ENCODE data around the gene LITAF. TPM values are rescaled to one million over a fixed set of nuclear protein-coding genes. Genes with fewer than 3 reads are reported as not detected.
"Not testable (repeated sequence)": the region's sequence is repeated elsewhere in the genome, so short reads cannot be mapped to it uniquely, and the experiment has no call there.

Gene LITAF
- total RNA-seq, 1 donor from 2014 or later = 121 TPM

DNA sequence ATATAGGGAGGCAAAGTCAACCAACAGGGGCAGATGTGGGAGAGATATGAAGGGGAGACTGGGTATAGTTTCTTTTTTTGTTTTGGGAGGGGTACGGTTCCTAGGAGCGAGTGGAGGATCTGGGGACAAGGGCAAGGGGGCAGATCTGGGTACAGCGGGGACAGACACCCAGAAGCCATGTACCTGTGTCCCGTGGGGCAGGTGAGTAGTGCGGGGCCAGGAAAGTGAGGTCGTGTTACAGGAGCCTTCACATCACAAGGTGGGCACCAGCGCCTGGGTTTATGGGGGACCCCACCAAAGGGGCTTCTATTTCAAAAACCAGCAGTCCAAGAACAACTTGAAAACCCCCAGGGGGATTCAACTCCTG lies 11.5 kb downstream of the LITAF start:
- no peak for DNase-seq (ENCODE audit: low spot score)

- no peak for DNase-seq (ENCODE audit: low spot score)
Observed at GRCh38 chr16:11572301-11572995, 14.3 kb downstream of the LITAF start.

- DNase-seq (ENCODE audit: low spot score) = no peak
Observed at GRCh38 chr16:11571549-11571948, 15.2 kb downstream of the LITAF start.

GRCh38 chr16:11570806-11571205 lies 15.9 kb downstream of the LITAF start:
- DNase-seq (ENCODE audit: low spot score) = no peak

GRCh38 chr16:11570258-11570657 lies 16.5 kb downstream of the LITAF start:
- DNase-seq (ENCODE audit: low spot score) = no peak

GRCh38 chr16:11566398-11566797 lies 20.3 kb downstream of the LITAF start:
- DNase-seq (ENCODE audit: low spot score) = no peak

GRCh38 chr16:11565665-11566064 lies 21.1 kb downstream of the LITAF start:
- no peak for DNase-seq (ENCODE audit: low spot score)

- no peak for DNase-seq (ENCODE audit: low spot score)
Observed at GRCh38 chr16:11564046-11564926, 22.4 kb downstream of the LITAF start.

DNA sequence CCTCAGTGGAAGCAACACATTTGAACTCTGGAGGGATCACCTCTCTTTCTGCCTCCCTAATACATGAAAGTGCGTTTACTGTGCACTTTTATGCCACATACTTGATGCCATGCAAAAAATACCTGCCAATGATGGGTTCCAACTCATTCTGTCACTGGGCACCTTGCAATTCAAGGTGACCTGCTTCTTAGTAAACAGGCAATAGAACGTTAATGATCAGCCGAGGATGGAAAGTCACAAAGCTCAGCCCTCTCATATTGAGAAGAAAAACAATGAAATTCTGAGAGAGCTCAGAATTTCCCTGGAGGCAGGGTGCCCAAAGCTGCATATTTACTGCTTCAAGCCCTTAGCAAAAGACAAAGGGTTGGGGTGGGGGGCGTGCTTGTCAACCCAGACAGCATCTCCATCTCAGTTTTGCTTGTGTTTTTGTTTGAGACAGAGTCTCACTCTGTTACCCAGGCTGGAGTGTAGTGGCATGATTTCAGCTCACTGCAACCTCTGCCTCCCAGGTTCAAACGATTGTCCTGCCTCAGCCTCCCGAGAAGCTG lies 23.2 kb downstream of the LITAF start:
- no peak for DNase-seq (ENCODE audit: low spot score)

- DNase-seq (ENCODE audit: low spot score) = no peak
Observed at GRCh38 chr16:11562941-11563340, 23.8 kb downstream of the LITAF start.

DNA sequence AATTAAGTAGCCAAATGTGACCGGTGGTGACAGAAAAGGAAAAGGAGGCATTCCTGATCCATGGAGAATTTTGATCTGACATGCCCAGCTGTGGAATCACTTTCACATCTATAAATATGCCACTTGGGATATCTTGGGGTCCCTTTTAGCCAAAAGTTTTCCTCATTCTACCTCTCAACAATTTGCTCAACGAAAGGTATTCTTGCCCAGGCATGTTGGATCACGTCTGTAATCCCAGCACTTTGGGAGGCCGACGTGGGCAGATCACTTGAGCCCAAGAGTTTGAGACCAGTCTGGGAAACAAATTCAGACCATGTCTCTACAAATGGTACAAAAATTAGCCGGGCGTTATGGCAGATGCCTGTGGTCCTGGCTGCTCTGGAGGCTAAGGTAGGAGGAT lies 24.3 kb downstream of the LITAF start:
- DNase-seq (ENCODE audit: low spot score) = no peak

DNA sequence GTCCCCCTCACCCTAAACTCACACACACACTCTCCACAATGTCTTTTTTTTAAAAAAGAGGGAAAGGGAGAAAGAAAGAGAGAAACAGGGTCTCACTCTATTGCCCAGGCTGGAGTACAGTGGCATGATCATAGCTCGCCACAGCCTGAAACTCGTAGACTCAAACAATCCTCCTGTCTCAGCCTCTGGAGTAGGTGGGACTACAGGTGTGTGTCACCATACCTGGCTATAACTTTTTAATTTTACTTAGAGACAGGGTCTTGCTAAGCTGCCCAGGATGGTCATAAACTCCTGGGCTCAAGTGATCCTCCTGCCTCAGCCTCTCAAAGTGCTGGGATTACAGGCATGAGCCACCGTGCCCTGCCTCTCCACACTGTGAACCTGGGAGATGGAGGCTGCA lies 24.9 kb downstream of the LITAF start:
- DNase-seq (ENCODE audit: low spot score) = no peak

DNA sequence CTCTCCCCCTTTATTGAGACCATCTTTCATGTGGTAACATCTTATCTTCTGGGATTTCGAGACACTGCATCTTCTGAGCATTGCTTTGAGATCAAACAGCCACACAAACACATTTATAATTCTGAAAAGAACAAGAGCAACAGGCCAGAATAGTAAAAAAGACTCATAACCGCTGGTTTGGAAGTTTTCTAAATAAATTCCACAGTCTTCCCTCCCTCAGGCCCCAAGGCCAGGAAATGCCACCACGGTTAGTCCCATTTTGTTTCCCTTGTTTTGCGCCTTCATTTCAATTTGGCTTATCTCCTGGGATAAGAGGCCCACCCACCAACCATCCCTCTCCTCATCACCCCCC lies 25.3 kb downstream of the LITAF start:
- DNase-seq (ENCODE audit: low spot score) = no peak

DNA sequence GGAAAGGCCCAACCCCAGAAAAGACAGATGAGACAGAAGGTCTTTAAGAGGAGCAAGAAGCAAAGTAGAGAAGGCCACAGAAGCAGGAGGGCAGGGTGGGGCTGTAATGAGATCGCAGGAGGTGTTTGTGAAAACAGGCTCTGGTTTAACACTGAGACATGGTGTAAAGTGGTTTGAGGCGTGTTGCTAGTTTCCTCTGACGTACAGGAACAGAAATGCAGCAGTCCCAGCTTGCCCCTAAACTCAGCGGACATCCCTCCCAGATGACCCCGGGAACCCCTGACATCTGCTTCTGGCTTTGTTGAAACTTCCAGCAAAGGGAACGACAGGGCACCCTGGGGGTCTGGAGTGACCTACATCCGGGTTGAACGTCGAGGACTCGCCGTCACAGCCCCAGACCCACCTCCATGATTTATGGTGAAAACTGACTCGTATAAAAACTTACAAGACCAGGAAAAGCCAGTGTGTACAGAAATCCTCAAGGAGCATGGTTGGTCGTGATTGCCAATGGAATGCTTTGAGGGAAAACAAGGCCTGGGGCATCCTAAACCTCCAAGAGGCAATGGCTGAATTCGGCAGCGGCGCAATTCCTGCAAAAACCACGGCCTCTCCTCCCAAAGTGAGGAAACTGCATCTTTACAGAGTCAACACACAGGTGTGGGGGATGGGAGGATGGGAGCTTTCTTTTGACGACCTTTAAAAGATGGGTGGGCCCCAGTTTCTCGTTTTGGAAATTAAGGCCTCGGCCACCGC lies 25.8 kb downstream of the LITAF start:
- peak; percentile 23 for DNase-seq (ENCODE audit: low spot score)

GRCh38 chr16:11558308-11558823 lies 28.4 kb downstream of the LITAF start:
- not testable (repeated sequence) for DNase-seq (ENCODE audit: low spot score)

GRCh38 chr16:11557801-11558200 lies 28.9 kb downstream of the LITAF start:
- no peak for DNase-seq (ENCODE audit: low spot score)

DNA sequence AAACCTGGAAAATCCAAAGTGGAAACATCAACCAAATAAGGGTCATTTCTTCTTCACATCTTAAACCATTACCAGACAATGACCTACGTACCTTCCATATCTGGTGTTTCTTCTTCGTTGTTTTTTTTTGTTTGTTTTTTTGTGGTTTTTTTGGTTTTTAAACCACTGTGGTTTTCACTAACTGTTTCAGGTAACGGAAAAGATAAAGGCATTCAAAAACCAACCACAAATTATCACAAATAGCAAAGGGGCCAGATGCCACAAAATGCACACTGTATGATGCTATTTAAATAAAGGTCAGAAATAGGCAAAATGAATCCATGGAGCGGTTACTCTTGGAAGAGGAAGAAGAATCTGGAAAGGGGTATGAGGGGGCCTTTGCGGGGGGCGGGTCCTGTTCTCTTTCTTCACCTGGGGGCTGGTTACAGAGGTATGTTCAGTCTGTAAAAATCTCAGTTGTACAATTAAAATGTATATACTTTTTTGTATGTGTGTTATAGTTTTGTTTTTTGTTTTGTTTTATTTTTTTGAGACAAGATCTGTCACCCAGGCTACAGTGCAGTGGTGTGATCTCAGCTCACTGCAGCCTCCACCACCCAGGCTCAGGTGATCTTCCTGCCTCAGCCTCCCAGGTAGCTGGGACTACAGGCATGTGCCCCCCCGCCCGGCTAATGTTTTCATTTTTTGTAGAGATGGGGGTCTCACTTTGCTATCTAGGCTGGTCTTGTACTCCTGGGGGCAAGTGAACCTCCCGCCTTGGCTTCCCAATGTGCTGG lies 29.6 kb downstream of the LITAF start:
- DNase-seq (ENCODE audit: low spot score) = no peak

DNA sequence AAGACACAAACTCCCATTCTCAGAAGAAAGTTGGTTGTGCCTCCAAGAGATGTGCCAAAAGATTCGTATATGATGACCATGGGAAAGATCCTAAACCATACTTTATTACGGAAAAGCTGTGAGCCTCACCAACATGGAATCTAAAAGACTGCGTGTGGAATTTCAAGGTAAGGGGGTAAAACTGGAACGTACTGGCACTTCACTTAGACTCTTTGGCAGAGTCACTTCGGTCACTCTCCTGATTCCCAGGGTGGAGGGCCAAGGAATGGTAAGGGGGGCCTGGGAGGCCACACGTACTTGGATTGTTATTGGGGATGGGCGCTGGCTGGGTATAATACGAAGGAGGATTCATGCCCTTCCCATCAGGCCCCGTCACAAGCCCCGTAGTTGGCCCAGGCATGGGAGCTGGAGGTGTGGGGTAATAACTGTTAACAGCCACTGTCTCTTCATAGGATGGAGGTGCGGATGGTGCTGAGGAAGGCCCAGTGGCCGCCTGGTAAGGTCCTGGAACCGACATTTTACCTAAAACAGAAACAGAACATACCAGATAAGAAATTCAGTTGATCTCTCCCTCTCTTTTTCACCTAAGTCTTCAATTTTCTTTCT lies 30.4 kb downstream of the LITAF start:
- no peak for DNase-seq (ENCODE audit: low spot score)

GRCh38 chr16:11554053-11554452 lies 32.7 kb downstream of the LITAF start:
- DNase-seq (ENCODE audit: low spot score) = no peak

DNA sequence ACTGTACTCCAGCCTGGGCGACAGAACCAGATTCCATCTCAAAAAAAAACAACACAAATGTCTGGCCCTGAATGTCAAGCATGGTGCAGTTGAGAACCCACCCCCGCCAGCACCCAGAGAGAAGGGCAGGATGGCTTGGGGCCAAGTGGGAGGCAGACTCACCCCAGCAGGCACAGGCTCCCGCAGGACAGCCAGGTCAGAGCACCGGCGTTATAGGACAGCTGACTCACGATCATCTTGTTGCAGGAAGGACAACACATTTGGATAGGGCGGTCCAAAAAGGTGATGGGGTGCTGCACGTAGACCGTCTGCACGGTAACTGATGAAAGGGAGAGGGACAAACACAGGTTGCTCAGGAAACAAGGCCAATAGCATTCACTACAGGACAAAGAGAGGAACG lies 33.3 kb downstream of the LITAF start:
- no peak for DNase-seq (ENCODE audit: low spot score)

- no peak for DNase-seq (ENCODE audit: low spot score)
Observed at GRCh38 chr16:11552440-11552839, 34.3 kb downstream of the LITAF start.

Data from mucosa of gallbladder (tissue), 1 donor.